ENCODE results near the gene MRPL36.
"Not testable (repeated sequence)": the region's sequence is repeated elsewhere in the genome, so short reads cannot be mapped to it uniquely, and the experiment has no call there.

Gene MRPL36

DNA sequence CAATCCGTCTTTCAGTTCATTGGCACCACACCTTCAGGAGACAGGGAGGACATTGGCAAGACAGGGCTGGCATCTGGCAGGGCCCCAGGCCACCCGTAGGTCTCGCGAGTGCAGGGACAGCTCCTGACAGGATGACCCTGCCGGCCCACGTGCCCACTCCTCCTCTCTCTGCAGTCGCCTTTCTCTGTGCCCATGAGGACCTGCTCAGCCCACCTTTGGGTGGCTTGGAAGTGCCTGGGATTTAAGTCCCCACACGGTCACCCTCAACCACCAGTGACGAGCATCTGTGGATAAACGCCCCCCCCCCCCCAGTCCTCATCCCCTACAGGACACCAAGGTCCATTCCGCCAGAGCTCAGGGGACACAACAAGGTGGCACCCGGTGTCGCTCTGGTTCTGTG, 4.1 kb downstream of the MRPL36 start:
- FAIRE-seq: no peak

DNA sequence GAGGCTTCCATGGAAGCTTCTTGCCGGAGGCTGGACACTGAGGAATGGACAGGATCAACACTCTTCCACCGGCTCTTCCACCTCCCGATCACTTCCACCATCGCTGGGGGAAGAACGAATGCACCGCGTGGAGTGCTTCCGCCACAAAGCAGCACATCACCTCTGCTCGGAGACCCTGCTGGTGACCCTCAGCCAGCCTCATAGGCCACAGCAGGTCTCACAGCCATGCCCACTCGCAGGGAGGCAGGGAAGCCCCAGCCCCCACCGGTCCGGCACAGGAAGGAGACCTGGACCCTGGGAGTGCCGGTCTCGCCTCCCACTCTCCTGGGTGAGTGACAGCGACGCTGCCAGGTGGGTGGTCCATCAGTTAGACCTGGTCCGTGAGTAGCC, 4.7 kb downstream of the MRPL36 start:
- no peak for FAIRE-seq

DNA sequence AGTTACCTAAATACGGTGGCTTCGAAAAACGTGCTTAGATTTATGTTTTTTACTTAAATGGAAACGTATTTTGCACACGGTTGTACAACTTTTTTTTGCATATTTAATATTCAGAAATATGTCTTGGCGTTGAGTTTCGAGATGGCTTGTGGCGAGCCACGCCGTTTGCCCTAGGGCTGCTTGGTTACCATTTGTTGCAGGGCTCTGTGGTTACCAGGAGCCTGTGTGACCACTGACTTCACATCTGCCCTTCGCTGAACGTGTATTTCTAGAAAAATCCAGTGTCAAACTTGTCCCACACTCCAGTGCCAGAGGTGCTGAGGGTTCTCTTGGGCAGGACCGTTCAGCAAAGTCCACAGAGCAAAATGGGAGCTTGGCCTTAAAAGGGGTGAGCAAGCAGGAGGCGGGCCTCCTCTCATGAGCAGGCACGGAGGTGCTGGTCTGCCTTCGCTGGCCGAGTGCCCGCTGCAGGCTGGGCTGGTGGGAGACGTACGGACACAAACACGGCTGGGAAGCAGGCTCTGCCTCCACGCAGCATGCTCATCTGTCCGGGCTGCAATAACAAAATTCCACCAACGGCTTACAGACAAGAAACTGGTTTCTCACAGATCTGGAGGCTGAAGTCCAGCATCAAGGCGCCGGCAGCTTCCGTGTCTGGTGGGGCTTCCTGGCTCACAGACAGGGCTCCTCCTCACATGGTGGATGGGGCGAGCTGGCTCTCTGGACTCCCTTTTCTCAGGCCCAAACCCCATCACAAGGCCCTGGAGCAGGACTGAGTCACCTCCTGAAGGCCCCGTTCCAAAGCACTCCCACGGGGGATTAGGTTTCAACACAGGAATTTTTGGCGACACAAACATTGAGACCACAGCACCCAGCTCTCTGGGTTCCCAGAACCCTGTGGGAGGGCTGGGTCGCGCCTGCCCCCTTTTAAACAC, 5.4 kb downstream of the MRPL36 start:
- no peak for FAIRE-seq

DNA sequence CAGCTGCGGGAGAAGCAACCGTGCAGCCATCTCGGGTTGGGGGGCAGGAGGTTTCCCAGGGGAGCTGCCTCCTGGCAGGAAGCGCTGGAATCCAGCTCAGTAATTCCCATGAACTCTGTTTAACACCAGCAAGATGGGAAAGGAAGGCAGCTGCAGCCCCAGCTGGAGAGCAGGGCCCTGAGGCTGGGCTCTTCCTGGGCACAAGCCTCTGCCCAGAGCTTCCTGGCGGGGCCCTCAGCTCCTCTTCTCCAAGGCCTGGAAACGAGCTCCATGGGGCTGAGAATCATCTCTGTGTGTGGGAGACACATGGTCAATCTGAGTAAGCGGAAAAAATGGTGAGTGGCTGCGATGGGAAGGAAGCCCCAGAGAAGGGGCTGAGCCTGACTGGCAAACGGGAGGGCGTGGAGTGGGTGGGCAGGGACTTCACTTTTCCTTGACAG, 6.3 kb downstream of the MRPL36 start:
- no peak for FAIRE-seq

DNA sequence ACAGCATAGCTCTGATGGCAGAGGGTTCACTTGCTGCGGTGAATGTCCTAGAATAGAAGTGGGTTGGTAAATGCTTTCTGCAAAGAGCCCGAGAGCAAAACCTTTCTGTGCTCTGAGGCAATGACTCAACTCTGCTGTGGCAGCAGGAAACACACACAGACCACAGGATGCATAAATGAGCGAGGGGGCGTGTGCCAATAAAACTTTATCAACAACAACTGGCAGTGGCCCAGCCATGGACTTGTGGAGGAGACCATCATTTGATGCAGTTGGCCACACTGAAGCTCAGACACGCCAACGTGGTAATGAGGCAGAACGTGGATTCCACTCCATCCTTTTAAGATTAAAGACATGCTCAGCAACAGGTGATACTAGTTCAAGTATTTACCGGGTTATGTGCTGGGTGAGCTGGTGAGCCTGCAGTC, 6.8 kb downstream of the MRPL36 start:
- FAIRE-seq: no peak

DNA sequence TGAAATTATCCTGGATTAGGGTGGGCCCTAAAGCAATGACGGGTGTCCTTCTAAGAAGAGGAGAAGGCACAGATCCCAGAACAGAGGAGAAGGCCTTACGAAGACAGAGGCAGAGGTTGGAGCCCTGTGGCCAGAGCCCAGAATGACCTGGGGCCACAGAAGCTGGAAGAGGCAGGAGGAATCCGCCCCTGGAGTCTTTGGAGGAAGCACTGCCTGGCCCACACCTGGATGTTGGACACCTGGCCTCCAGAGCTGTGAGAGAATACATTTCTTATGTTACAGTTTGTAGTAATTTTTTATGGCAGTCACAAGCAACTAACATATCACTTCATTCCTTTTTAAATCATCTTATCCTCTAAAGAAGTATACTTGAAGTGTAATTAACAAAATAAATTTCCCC, 8.5 kb downstream of the MRPL36 start:
- FAIRE-seq: no peak

DNA sequence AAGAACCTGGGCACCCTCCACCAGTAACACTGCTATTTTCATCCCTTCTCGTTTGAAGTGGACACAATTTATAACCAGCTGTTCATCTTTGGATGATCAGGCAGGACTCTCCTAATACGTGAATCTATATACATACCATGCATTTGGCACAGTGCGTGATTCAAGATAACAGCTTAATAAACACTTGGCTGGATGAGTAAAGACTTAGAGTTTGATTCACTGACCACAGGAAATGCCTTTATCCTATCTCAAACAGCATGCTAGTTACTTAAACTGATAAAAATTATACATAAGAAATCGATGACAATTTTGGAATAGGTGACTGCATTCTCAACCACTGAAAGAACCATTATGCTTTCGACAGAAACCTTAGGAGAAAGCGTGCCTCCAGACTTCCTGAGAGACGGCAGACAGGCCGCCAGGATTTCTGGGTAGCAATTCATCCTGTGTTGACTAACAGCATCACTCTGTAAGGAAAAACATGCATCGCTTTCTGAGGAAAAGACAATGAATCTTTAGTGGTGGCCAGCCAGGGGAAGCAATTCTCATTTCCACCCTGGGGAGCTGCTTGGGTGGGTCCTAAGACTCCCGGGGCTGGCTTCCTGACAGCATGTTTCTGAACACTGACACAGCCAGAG, 9.7 kb downstream of the MRPL36 start:
- no peak for FAIRE-seq

DNA sequence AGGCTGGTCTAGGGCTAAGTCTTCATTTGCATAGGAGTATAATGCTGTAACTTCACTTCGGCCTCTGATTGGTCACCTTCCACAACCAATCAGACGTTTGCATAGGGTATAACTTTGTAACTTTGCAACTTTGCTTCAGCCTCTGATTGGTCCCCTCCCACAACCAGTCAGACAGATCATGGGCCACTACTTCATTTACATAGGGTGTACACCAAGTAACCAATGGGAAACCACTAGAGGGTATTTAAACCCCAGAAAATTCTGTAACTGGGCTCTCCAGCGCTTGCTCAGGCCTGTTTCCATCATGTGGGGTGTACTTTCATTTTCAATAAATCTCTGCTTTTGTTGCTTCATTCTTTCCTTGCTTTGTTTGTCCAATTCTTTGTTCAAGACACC, 10.2 kb downstream of the MRPL36 start:
- FAIRE-seq: not testable (repeated sequence)

DNA sequence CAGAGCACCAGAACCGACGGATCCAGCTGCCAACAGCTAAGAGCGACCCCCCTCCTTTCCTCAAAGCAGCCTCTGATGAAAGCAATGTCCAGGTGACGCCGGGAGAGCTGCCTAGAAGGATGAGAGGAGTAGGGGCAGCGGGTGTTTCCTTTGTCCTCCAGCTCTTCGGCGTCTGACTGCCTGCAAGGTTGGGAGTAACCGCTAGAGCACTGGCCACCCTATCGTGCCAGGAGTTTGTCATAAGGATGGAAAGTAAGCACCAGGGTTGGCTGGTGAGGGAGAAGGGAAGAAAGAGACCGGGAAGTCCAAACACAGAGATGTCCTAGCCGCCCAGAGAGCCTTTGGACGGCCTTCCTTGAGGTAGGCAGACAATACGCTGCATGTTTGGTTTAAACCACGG, 10.8 kb downstream of the MRPL36 start:
- no peak for FAIRE-seq

DNA sequence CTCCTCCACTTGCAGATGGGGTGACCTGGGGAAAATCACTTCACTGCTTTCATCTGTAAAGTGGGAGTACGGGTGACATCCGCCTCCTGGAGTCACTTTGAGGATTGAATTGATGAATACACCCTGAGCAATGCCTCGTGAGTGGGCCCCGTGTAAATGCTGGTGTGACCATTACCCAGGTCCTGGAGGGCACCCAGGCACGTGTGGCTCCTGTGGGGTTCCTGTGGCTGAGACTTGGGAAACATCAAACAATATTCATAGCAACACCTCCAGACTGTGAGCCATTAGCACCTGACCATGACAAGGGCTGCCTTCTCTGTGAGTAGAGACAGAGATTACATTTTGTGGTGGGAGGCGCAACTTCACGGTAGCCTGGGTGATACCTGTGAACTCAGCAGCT, 11.4 kb downstream of the MRPL36 start:
- FAIRE-seq: no peak

DNA sequence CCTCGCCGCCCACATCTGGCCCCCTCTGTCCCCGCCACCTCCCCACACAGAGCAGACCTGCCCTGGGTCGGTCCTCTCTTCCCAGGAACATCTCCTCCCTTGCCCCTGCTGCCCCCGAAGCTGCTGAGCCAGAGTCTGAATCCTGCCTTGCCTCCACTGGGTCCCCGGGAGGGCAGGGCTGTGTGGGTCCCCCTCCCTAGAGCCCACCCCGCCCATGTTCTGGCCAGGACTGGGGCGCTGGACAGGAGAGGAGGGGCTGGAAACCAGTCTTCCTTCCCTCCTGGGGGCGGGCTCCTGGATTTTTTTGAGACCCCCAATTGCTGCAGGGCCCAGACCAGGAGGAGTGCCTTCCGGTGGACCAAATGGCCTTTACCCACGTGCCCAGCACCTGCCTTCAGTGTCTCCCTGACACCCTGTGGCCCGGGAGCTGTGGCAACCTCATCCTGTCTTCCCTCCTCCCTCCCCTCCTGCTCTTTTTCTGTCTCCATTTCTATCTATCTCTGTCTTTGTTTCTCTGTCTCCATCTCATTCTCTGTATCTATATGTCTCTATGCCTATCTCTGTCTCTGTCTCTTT, 12.1 kb downstream of the MRPL36 start:
- FAIRE-seq: no peak

DNA sequence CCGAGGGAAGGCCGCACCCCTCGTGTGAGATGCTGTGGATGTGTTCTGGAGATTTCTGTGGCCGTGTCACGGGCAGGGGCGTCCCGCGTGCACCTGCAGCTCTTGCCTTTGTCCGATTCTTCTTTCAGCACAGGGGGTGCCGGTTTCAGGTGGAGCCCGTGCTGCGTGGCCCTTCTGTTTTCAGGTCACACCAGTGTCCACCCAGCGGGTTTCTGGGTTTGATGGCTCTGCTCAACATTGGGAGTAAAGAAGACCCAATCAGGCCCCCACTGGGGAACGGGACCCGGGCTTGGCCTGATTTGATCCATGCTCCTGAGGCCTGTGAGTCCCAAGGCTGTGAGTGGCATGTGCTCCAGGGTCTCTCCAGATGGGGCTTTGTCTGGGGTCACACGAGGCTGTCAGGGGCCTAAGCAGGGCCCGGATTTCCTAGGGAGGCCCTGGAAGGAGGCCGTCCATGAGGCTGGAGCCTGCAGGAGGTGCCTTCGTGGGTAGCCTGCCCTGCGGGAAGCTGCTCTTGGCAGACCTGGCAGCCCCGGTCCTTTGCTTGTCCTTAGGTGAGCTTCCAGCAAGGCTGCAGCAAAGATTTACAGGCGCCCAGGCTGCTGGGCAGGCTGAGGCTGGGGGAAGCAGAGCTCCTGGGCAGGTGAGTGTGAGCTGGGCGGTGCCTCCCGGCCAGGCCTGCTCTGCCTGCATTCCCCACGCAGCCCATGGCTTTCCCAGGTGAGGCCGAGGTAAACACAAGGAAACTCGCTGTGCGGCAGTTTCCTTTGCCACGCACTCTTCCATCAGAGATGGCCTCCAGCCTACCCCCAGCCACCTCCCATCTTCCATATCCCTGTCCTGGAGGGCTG, 12.8 kb downstream of the MRPL36 start:
- no peak for FAIRE-seq

DNA sequence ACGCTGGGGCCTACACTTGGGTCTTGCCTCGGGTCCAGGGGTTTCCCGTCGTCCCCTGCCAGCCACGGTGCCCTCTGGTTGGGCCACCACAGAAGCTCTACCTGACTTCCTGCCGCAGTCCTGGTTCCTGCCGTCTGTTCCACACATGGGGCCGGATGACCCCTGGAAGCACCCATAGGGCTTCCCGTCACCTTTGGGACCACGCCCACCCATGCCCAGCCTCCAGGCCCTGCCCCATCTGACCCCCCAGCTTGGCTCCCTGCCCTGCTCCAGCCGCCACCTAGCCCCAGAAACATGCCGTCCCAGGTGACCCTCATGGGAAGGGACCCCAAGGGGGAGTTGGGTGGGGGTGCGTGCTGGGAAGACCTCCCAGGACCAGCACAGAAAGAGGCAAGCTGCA, 13.7 kb downstream of the MRPL36 start:
- no peak for FAIRE-seq

DNA sequence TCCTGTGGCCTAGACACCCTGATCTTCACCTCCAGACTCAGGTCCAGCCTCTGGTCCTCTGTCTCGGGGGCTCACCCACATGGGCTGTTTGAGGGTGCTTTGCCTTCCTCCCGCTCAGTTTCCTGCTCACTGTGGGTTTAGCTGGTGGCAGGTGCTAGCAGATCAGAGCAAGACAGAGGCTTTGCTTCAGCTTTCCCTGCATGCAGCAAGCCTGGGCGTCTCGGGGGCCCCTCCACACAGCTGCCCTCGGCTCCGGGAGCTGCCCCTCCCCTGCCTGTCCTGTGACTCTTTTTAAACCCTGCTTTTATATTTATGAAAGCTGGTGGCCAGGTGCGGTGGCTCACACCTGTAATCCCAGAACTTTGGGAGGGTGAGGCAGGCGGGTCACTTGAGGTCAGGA, 14.6 kb downstream of the MRPL36 start:
- no peak for FAIRE-seq

DNA sequence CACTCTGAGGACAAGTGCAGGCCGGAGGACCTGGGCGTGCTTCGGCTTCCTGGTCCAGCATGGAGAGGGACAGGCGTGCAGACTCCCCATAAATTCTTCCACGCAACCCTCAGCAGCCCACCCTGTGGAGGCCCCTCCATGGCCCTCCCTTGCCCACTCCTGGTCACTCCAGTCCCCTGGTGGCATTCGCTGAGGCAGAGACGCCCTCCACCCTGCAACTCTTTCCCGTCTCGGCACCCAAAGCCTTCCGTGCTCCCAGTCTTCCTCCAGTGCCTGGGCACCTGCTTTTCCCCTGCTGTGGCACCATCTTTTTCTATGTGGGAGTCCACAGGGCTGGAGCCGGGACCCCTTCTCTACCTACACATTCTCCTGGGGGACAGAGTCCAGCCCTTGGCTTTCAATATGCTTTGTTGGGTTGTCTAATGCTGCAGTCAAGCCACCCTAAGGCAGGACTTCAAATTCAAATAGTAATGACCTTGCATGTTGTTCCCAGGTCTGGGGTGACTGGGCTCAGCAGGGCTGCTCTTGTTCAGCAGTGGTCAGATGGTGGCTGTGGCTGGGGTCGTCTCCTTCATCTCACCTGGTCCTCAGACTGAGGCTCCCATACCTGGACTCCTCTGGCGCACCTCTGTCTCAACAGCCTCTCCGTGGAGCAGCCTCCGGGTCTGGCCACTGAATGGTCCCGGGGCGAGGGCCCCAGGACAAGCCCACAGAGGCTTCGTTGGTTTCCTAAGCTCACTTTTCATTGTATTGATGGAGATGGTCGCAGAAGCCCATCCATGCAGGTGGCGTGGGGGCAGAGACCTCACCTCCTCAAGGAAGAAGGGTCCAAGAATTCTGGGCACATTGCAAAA, 15.2 kb downstream of the MRPL36 start:
- FAIRE-seq: no peak

DNA sequence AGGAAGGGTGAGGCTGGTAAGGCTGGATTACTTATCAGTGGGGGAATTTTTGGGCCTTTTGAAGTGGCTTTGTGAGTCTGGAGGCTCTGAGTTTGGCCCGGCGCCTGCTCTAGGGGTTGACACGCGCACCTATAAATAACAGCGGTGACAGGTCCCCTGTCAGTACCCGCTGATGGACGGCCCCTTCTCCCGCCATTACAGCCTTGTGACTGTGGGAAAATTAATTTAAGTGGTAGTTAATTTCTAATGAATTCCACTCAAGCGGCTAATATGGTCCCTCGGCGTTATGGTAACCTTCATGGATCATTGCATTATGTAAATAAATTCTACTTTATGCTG, 16.5 kb downstream of the MRPL36 start:
- no peak for FAIRE-seq

DNA sequence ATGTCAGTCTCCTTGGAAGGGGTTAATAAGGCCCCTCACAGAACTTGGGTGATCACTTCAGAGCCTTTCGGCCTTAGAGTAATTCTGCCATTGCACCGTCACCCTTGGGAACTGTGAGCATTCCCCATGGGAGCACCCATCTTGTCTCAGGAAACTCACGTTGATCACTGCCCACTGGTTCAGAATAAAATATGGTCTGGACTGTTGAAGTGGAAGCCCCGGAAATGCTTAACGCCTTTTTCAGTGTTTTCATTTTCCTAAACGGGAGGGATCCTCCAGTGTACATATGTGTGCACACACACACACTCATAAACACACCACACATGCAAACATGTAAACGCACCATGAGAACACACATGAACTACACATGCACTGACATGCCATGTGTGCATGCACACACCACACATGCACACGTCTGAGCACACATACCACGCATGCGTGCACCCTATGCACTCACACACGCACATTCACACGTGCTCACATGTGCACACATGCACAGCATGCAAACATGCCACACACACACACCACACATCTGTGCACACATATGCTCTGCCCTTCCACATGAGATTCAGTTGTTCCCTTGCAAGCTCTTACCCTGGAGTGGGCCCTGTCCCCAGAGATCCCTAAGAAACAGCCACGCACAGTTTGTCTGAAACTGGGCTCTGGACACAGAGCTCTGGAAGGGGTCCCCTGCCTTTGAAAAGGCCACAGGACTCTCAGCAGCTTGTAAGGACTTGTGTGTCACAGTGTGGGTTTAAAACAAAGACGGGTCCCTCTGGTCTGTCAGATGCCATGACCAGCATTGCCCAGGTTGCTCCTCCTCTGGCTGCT, 17.0 kb downstream of the MRPL36 start:
- FAIRE-seq: no peak

DNA sequence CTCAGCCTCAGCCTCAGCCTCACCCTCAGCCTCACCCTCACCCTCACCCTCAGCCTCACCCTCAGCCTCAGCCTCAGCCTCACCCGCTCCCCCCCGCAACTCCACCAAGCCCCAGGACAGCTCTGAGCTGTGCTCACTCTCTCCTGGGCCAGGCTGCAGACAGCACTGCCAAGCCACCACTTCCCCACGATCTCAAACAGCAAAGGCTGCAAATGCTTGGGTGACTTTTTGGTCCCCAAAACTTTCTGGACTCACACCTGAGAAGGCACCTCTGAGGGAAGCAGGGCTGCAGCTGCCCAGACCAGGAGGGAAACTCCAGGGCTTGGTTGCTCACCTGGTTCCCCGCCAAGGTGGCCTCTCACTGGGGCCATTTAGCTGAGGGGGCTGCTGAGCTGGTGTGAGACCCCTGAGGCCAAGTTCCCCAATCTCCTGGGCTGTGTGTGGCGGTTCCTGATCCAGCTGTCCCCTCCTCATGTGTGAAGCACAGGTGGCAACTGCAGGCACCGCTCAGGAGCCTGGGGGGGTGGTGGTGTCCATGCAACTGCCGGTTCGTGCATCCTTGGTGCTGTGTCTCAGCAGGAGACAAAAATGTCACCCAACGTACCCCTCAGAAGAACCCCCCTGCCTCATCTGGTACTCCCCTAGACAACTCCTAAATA, 17.8 kb downstream of the MRPL36 start:
- no peak for FAIRE-seq

DNA sequence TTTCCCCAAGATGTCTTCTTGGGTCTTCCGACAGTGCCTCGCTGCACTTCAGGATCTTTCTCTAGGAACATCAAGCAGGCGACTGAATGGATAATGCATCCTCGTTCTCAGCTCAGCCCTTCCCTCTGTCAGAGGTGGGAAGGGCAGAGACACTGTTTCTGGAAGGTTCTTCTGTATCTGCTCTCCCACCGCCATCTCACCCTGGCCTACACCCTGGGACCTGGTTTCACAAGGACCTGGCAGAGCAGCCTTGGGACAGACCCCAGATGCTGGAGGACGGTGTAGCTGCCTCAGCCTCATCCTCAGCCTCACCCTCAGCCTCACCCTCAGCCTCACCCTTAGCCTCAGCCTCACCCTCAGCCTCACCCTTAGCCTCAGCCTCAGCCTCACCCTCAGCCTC, 18.5 kb downstream of the MRPL36 start:
- no peak for FAIRE-seq

DNA sequence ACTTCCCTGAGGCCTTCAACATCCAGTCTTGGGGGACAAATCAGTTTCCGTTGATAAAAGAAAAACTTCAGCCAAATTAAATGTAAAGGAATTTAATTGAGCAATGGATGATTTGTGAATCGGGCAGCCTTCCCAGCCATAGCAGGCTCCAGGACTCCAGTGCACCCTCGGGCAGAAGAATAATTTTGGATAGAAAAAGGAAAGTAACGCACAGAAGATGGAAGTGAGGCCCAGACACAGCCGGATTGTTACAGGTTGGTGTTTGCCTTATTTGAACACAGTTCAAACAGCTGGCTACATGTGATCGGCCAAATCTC, 19.1 kb downstream of the MRPL36 start:
- no peak for FAIRE-seq

All from colon (tissue), 2 donors.